HL-60 (cell line): ENCODE data around the gene MYO15A.

ENCODE experiments used
- CTCF ChIP-seq: IDR thresholded peaks from one replicate; pipeline ENCODE4 v1.5.1; 2011; ENCODE audit warnings: low read length, control low read depth, inconsistent platforms; ENCODE audit not compliant: insufficient read depth
- POLR2AphosphoS5 ChIP-seq: IDR thresholded peaks from 2 replicates; pipeline ENCODE4 v1.6.1; 2012; ENCODE audit warnings: low read depth

- TF ChIP-seq CTCF (no peak), POLR2AphosphoS5 (no peak)
Observed at GRCh38 chr17:18181358-18181757, 72.8 kb downstream of the MYO15A start.
